ENCODE results near the gene NFIX. TPM values are rescaled to one million over a fixed set of nuclear protein-coding genes. Genes with fewer than 3 reads are reported as not detected.

NFIX gene
- total and polyA plus RNA-seq, 2 donors (not counting 1 experiment from before 2014, with no cell fraction given) = 0.69 to 5.6 TPM

DNA sequence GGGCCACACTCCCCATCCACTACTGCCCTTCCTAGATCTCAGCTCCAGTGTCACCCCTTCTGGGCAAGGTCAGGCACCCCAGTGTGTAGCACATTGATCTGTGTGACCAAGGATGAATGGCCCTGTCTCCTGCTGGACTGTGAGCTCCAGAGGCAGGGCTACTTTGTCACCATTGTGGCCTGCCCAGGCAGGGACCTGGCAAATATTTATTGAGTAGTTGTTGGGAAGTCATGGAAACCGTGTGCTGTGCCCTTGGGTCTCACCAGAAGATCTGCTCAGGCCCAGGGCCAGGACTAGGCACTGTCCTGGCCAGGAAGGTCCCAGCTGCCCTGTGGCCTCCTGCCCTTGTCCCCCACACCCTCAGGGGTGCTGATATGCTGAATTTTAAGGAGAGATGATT is 133.3 kb downstream of the NFIX start:
- POLR2A ChIA-PET = no interaction called here
- no peaks in the 10 kb centered on the region for H3K4me1 ChIP-seq (ENCODE audit: control insufficient read depth in 2 of 2, insufficient read depth in 2 of 2, low read length in 2 of 2)
- H3K4me2 ChIP-seq (replicated peaks; ENCODE audit: low read depth, low read length, poor library complexity, severe bottlenecking) = no peak overlapping the region
- no peak overlapping the region for H3K9ac ChIP-seq (ENCODE audit: low read length)
- Mint-ChIP-seq H3K27me3 (no peaks in the 10 kb centered on the region), H3K4me1 (peaks cover 12% of the 10 kb centered on the region), H3K27ac (no peak overlapping the region), H3K4me3 (no peak overlapping the region), H3K9me3 (ENCODE audit: insufficient read depth) (no peaks in the 10 kb centered on the region)
- no peak overlapping the region for H3K27ac ChIP-seq (ENCODE audit: low read length in 2 of 2)
- no peak overlapping the region for H2AFZ ChIP-seq (ENCODE audit: insufficient read depth, low read depth, low read length, poor library complexity, severe bottlenecking)
- peaks cover 8% of the 10 kb centered on the region for H4K20me1 ChIP-seq (ENCODE audit: control insufficient read depth, insufficient read depth, low read length, poor library complexity, severe bottlenecking)
- H3K79me2 ChIP-seq (ENCODE audit: control insufficient read depth, insufficient read depth, low read length) = peaks cover 82% of the 10 kb centered on the region
- 80% methylated on average over 1 of the region's 1 CpG for WGBS (ENCODE audit: insufficient coverage)
- intact Hi-C loops (cut with micrococcal nuclease) = no loop called here
- no peak for TF ChIP-seq CTCF (IDR thresholded peaks at IDR 0.05)
- no peak for TF ChIP-seq EZH2 (IDR thresholded peaks at IDR 0.05; ENCODE audit: borderline replicate concordance, insufficient read depth, low read depth, low read length, poor library complexity, severe bottlenecking)
- H3K27me3 ChIP-seq (replicated peaks in 1 of 4; ENCODE audit: control extremely low read depth in 1 of 4, control insufficient read depth in 3 of 4, insufficient read depth in 4 of 4, low read length in 3 of 4) = no peaks in the 10 kb centered on the region
- H3K4me3 ChIP-seq (ENCODE audit: control extremely low read depth in 1 of 5, extremely low read depth in 1 of 5, insufficient read depth in 1 of 5, low read depth in 2 of 5, low read length in 4 of 5) = no peak overlapping the region
- no peaks in the 10 kb centered on the region for H3K9me3 ChIP-seq (ENCODE audit: control extremely low read depth in 1 of 3, control insufficient read depth in 2 of 3, insufficient read depth in 1 of 3, low read length in 2 of 3)
- H3K36me3 ChIP-seq (replicated peaks in 1 of 2; ENCODE audit: control extremely low read depth in 1 of 2, control insufficient read depth in 1 of 2, extremely low read depth in 1 of 2, insufficient read depth in 2 of 2, low read length in 1 of 2) = no peaks in the 10 kb centered on the region
- CTCF ChIA-PET = interaction anchor here (1.0 to 1.5 kb wide), 3 partner anchors 67 to 461 kb away, joined by 3 to 4 read pairs (median 3); no protein-coding TSS in a partner anchor
- no peak for DNase-seq
- ATAC-seq (ENCODE audit: low read depth) = no peak

DNA sequence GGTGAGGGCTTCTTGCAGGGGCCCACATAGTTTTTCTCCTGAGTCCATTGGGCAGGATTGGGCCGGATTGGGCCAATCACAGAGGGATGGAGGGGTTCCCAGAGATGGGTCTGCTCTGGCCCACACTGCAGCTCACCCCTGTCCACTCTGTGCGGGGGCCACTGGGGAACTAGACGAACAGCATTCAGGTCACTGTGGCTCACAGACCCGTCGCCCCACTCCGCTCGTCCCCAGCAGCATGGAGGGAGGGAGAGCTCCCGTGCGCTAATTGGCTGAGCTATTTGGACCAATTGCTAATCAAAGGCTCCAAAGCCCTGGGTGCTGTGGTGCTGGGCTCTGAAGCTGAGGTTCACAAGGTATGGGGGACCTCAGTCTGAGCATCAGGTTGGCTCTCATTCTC is 134.1 kb downstream of the NFIX start:
- CTCF ChIA-PET = interaction anchor here (1.0 kb wide), 1 partner anchor 67 kb away, joined by 3 read pairs; no protein-coding TSS in a partner anchor

More for the DNA sequence above, 134.1 kb downstream of the NFIX start:
- H3K27ac ChIP-seq (ENCODE audit: low read length in 2 of 2) = no peak overlapping the region
- POLR2A ChIA-PET = interaction anchor here (0.5 kb wide), 1 partner anchor 25 kb away, joined by 3 read pairs; no protein-coding TSS in a partner anchor
- H3K27me3 ChIP-seq (replicated peaks in 1 of 4; ENCODE audit: control extremely low read depth in 1 of 4, control insufficient read depth in 3 of 4, insufficient read depth in 4 of 4, low read length in 3 of 4) = no peaks in the 10 kb centered on the region
- Mint-ChIP-seq H3K4me3 (no peak overlapping the region), H3K27me3 (no peaks in the 10 kb centered on the region), H3K27ac (no peak overlapping the region), H3K4me1 (peaks cover 12% of the 10 kb centered on the region), H3K9me3 (ENCODE audit: insufficient read depth) (no peaks in the 10 kb centered on the region)
- H4K20me1 ChIP-seq (ENCODE audit: control insufficient read depth, insufficient read depth, low read length, poor library complexity, severe bottlenecking) = peaks cover 8% of the 10 kb centered on the region
- H3K4me1 ChIP-seq (ENCODE audit: control insufficient read depth in 2 of 2, insufficient read depth in 2 of 2, low read length in 2 of 2) = no peaks in the 10 kb centered on the region
- H3K9ac ChIP-seq (ENCODE audit: low read length) = no peak overlapping the region
- 98% methylated on average over 9 of the region's 9 CpGs for WGBS (ENCODE audit: insufficient coverage)
- no peak overlapping the region for H2AFZ ChIP-seq (ENCODE audit: insufficient read depth, low read depth, low read length, poor library complexity, severe bottlenecking)
- TF ChIP-seq CTCF (IDR thresholded peaks at IDR 0.05) = no peak
- TF ChIP-seq EZH2 (IDR thresholded peaks at IDR 0.05; ENCODE audit: borderline replicate concordance, insufficient read depth, low read depth, low read length, poor library complexity, severe bottlenecking) = no peak
- no peaks in the 10 kb centered on the region for H3K9me3 ChIP-seq (ENCODE audit: control extremely low read depth in 1 of 3, control insufficient read depth in 2 of 3, insufficient read depth in 1 of 3, low read length in 2 of 3)
- peaks cover 85% of the 10 kb centered on the region for H3K79me2 ChIP-seq (ENCODE audit: control insufficient read depth, insufficient read depth, low read length)
- H3K4me2 ChIP-seq (replicated peaks; ENCODE audit: low read depth, low read length, poor library complexity, severe bottlenecking) = no peak overlapping the region
- intact Hi-C loops (cut with micrococcal nuclease) = no loop called here
- ATAC-seq (ENCODE audit: low read depth) (no peak), DNase-seq (no peak)
- no peak overlapping the region for H3K4me3 ChIP-seq (ENCODE audit: control extremely low read depth in 1 of 5, extremely low read depth in 1 of 5, insufficient read depth in 1 of 5, low read depth in 2 of 5, low read length in 4 of 5)
- no peaks in the 10 kb centered on the region for H3K36me3 ChIP-seq (replicated peaks in 1 of 2; ENCODE audit: control extremely low read depth in 1 of 2, control insufficient read depth in 1 of 2, extremely low read depth in 1 of 2, insufficient read depth in 2 of 2, low read length in 1 of 2)
